ENCODE measurements around the gene ARHGAP26. TPM values are rescaled to one million over a fixed set of nuclear protein-coding genes. Genes with fewer than 3 reads are reported as not detected.

ARHGAP26 gene
- total and polyA plus RNA-seq, 2 donors (not counting 3 experiments of a cell fraction or from before 2014, with no cell fraction given), result 3.1 to 16.2 TPM

- H3K4me1 ChIP-seq (ENCODE audit: control insufficient read depth, extremely low read depth, insufficient read depth, low read length), result no peaks in the 10 kb centered on the region
- TF ChIP-seq MYC (IDR thresholded peaks at IDR 0.05; ENCODE audit: low read depth, low read length) (no peak), JUN (IDR thresholded peaks at IDR 0.05; ENCODE audit: borderline replicate concordance, insufficient read depth, insufficient read length, low read depth) (no peak), CTCF (IDR thresholded peaks at IDR 0.05; ENCODE audit: extremely low read depth in 1 of 2, insufficient read depth in 1 of 2, low read depth in 1 of 2, low read length in 2 of 2) (no peak), GATA2 (IDR thresholded peaks at IDR 0.05; ENCODE audit: insufficient read depth, insufficient read length, low read depth, low read length) (no peak), POLR2AphosphoS5 (IDR thresholded peaks at IDR 0.05; ENCODE audit: insufficient read depth, low read depth, low read length) (no peak), MAX (IDR thresholded peaks at IDR 0.05; ENCODE audit: insufficient read depth, insufficient read length) (no peak), FOS (IDR thresholded peaks at IDR 0.05; ENCODE audit: borderline replicate concordance, insufficient read depth, low read length) (no peak), POLR2A (IDR thresholded peaks at IDR 0.05; ENCODE audit: low read depth, low read length) (no peak), EZH2 (IDR thresholded peaks at IDR 0.05; ENCODE audit: borderline replicate concordance, low read depth, low read length, severe bottlenecking) (no peak)
- no peaks in the 10 kb centered on the region for H3K9me1 ChIP-seq (replicated peaks; ENCODE audit: control insufficient read depth, extremely low read depth, insufficient read depth, low read length)
- no TSS peak for BruUV-seq (replicated peaks)
- intact Hi-C loops (cut with micrococcal nuclease), result no loop called here
- no peak overlapping the region for H3K4me2 ChIP-seq (ENCODE audit: insufficient read depth, low read length)
- H4K20me1 ChIP-seq (replicated peaks; ENCODE audit: control insufficient read depth, extremely low read depth, insufficient read depth, low read length), result no peaks in the 10 kb centered on the region
- dilution Hi-C loops (cut with MboI; ENCODE audit: extremely low pct_ligation_motif_present, low sequenced_read_pairs), result no loop called here
- H3K4me3 ChIP-seq (replicated peaks in 1 of 3; ENCODE audit: insufficient read depth in 1 of 3, low read depth in 1 of 3, low read length in 3 of 3), result no peak overlapping the region
- FAIRE-seq, result no peak
- no peaks in the 10 kb centered on the region for H3K9me3 ChIP-seq (replicated peaks; ENCODE audit: control insufficient read depth, insufficient read depth, low read length)
- H2AFZ ChIP-seq (ENCODE audit: low read depth, low read length), result no peak overlapping the region
- H3K27me3 ChIP-seq (ENCODE audit: control insufficient read depth in 2 of 2, insufficient read depth in 2 of 2, low read length in 2 of 2), result no peaks in the 10 kb centered on the region
- H3K79me2 ChIP-seq (ENCODE audit: control insufficient read depth, insufficient read depth, low read length), result no peaks in the 10 kb centered on the region
- DNase-seq (ENCODE audit: low read depth, low spot score), result no peak
- no peak overlapping the region for H3K9ac ChIP-seq (replicated peaks; ENCODE audit: extremely low read depth, insufficient read depth, low read length)
- H3K36me3 ChIP-seq (ENCODE audit: control insufficient read depth in 2 of 2, extremely low read depth in 1 of 2, insufficient read depth in 2 of 2, low read length in 2 of 2), result no peaks in the 10 kb centered on the region
- ChIA-PET POLR2A (no interaction called here), CTCF (interaction anchor here (0.7 to 0.8 kb wide), 2 partner anchors 379 to 380 kb away, joined by 3 read pairs; partner anchors contain the start of gene NR3C1)
- H3K27ac ChIP-seq (ENCODE audit: insufficient read depth, low read depth, low read length), result no peak overlapping the region
Observed at GRCh38 chr5:143024228-143024920, 254.2 kb downstream of the ARHGAP26 start.
